KMS-11 (cell line): Measurements from ENCODE around the gene RTN4R.

Source experiments
- H2AFZ ChIP-seq: fragments of 200-600 bp; sonication (generic); 2 replicates; pipeline ENCODE4 v1.6.1; 2016; ENCODE audit warnings: antibody characterized with exemption, mixed run types, low read depth
- H3K27ac ChIP-seq: fragments of 200-600 bp; sonication (generic); 2 replicates; pipeline ENCODE4 v1.6.1; 2016; ENCODE audit warnings: mild to moderate bottlenecking, mixed run types
- H3K27me3 ChIP-seq: fragments of 200-600 bp; sonication (generic); 2 replicates; pipeline ENCODE4 v1.6.1; 2017; ENCODE audit warnings: mild to moderate bottlenecking, low read depth, mixed run types, moderate library complexity; ENCODE audit not compliant: insufficient read depth
- H3K36me3 ChIP-seq: fragments of 200-600 bp; sonication (generic); 2 replicates; pipeline ENCODE4 v1.6.1; 2017; ENCODE audit warnings: mild to moderate bottlenecking, mixed run types; ENCODE audit not compliant: insufficient read depth
- H3K4me1 ChIP-seq: fragments of 200-600 bp; sonication (generic); 2 replicates; pipeline ENCODE4 v1.6.1; 2016; ENCODE audit warnings: mild to moderate bottlenecking, low read depth, mixed run types; ENCODE audit not compliant: poor library complexity, severe bottlenecking
- H3K4me2 ChIP-seq: fragments of 200-600 bp; sonication (generic); 2 replicates; pipeline ENCODE4 v1.7.0; 2016; ENCODE audit warnings: mild to moderate bottlenecking, mixed run types
- H3K4me3 ChIP-seq: fragments of 200-600 bp; sonication (generic); IDR thresholded peaks from 2 replicates; pipeline ENCODE4 v1.6.1; 2017; ENCODE audit warnings: low read depth, low read length, mixed read lengths; ENCODE audit not compliant: insufficient read depth
- H3K79me2 ChIP-seq: fragments of 200-600 bp; sonication (generic); 2 replicates; pipeline ENCODE4 v1.6.1; 2016; ENCODE audit warnings: low read depth, mixed run types; ENCODE audit not compliant: insufficient read depth
- H3K9ac ChIP-seq: fragments of 200-600 bp; sonication (generic); 2 replicates; pipeline ENCODE4 v1.6.1; 2016; ENCODE audit warnings: mild to moderate bottlenecking, mixed run types
- H4K20me1 ChIP-seq: fragments of 200-600 bp; sonication (generic); 2 replicates; pipeline ENCODE4 v1.6.1; 2016; ENCODE audit warnings: mild to moderate bottlenecking, mixed run types; ENCODE audit not compliant: insufficient read depth
- TF ChIP-seq, protein P1 (sequence below): fragments of 200-600 bp; sonication (generic); conservative IDR thresholded peaks from 2 replicates; pipeline ENCODE4 v1.6.1; 2017; ENCODE audit warnings: low read depth, mild to moderate bottlenecking, antibody characterized with exemption, low read length, moderate library complexity, mixed read lengths

RTN4R gene

DNA sequence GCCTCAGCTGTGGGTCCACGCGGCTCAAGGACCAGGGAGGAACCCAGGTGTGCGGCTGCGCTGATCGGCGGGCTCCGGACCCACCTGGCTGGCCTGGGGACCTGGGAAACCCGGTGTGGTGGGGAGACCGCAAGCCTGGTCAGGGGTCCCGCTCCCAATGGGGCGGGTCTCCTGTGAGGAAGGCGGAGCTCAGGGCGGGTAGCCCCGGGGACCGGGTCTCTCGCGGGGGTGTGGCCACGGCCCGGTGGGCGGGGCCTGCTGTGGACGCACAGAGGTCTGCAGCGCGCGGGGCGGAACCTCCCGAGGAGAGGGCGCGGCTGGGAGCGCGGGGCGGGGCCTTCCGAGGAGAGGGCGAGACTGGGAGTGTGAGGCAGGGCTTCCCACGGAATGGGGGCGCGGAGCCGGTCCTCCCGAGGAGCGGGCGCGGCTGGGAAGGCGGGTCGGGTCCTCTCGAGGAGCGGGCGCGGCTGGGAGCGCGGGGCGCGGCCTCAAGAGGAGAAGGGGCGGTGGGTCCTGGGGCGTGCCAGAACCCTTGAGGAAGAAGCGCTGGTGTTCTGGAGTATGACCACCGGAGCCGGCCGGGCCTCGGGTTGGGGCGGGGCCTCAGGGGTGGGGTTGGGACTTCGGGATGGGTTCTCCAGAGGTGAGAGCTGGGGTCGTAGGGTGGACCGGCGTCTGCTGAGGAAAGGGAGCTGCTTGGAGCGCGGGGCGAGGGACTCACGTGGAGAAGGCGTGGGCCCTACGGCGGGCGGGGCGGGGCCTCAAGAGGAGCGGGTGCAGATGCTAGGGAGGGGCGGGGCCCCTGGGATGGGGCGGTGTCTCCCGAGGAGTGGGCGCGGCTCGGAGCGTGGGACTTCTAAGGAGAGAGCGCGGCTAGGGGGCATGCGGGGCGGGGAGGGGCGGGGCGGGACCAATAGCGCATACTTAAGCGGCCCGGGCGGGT, 31.0 kb upstream of the RTN4R start:
- no peaks in the 10 kb centered on the region for H3K36me3 ChIP-seq
- no peak overlapping the region for H3K27ac ChIP-seq
- no peak overlapping the region for H3K4me3 ChIP-seq
- H3K4me2 ChIP-seq = peak overlapping the region; percentile 62
- TF ChIP-seq, protein P1, sequence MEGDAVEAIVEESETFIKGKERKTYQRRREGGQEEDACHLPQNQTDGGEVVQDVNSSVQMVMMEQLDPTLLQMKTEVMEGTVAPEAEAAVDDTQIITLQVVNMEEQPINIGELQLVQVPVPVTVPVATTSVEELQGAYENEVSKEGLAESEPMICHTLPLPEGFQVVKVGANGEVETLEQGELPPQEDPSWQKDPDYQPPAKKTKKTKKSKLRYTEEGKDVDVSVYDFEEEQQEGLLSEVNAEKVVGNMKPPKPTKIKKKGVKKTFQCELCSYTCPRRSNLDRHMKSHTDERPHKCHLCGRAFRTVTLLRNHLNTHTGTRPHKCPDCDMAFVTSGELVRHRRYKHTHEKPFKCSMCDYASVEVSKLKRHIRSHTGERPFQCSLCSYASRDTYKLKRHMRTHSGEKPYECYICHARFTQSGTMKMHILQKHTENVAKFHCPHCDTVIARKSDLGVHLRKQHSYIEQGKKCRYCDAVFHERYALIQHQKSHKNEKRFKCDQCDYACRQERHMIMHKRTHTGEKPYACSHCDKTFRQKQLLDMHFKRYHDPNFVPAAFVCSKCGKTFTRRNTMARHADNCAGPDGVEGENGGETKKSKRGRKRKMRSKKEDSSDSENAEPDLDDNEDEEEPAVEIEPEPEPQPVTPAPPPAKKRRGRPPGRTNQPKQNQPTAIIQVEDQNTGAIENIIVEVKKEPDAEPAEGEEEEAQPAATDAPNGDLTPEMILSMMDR = no peak
- H4K20me1 ChIP-seq = no peaks in the 10 kb centered on the region
- H3K4me1 ChIP-seq = no peaks in the 10 kb centered on the region
- peak overlapping the region; percentile 14; the same call in 1 of the 2 replicates for H3K9ac ChIP-seq
- peaks cover 19% of the 10 kb centered on the region; the same call in 1 of the 2 replicates for H3K27me3 ChIP-seq
- H3K79me2 ChIP-seq = no peaks in the 10 kb centered on the region
- peak overlapping the region; percentile 80 for H2AFZ ChIP-seq

DNA sequence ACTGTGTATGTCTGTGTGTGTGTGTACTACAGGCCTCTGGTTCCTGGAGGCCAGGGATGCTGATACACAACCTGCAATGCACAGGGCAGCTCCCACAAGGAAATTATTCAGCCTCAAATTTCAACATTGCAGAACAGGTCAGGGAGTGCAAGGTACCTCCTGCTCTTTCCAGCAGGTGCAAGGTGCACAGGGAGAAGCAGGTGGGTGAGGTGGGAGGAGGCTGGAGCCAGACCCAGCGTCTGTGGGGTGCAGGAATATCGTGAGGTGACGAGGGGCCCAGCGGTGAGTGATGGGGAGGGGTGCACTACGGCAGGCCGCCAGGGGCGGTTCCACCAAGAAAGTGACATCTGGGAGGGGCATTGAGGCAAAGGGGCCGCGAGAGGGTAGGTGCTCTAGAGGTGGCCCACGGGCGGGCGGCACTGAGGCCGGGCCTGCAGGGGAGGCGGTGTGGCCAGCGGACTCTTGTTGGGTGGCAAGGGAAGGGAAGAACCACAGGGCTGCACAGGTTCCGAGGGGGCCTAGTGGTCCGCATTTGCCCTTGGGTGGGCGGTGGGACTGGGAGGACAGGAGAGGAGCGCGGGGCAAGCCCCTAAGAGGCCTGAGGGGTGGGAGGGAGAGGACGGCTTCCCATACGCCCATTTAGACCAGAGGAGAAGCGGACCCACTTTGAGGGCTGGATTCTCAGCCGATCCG, 30.1 kb upstream of the RTN4R start:
- Histone ChIP-seq H3K79me2 (no peaks in the 10 kb centered on the region), H3K27ac (no peak overlapping the region), H4K20me1 (no peaks in the 10 kb centered on the region), H3K9ac (no peak overlapping the region), H3K4me3 (no peak overlapping the region), H2AFZ (peak overlapping the region; percentile 80), H3K27me3 (peaks cover 24% of the 10 kb centered on the region; the same call in 1 of the 2 replicates), H3K36me3 (no peaks in the 10 kb centered on the region), H3K4me1 (no peaks in the 10 kb centered on the region), H3K4me2 (peak overlapping the region; percentile 62; the same call in 1 of the 2 replicates)
- TF ChIP-seq, protein P1 = no peak

DNA sequence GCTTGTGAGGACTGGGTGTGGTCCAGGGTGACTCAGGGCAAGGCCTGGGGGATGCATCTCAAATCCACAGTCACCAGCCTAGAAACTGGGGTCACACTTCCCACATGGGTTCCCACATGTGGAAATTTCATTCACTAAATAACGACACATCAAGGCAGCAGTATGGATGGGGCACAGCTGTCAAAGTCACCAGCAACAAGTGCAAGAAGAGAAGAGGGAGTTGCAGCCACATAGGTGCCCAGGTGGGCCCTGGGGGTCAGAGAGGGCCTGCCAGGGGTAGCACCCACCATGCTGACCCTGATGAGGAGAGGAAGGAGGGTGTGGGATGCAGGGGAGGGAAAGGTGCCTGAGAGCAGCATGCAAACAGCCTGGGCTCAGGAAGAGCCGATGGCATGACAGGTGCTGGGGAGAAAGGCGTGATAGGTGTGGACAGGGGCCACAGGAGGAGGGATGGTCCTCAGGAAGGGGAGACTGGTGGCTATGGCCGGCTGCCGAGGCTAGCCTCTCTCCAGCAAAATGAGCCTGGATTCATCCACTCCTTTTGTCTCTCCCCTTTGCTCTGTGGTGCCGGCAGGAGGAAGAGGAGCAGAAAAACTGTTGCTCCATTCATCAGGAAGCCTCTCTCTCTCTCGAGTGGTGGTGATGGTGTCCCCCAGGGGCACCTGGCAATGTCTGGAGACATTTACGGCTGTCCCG, 29.4 kb upstream of the RTN4R start:
- Histone ChIP-seq H3K4me3 (no peak overlapping the region), H3K27me3 (peaks cover 25% of the 10 kb centered on the region; the same call in 1 of the 2 replicates), H3K36me3 (no peaks in the 10 kb centered on the region), H2AFZ (no peak overlapping the region), H4K20me1 (no peaks in the 10 kb centered on the region), H3K27ac (no peak overlapping the region), H3K79me2 (no peaks in the 10 kb centered on the region), H3K4me2 (no peak overlapping the region), H3K9ac (no peak overlapping the region), H3K4me1 (no peaks in the 10 kb centered on the region)
- TF ChIP-seq, protein P1 = no peak

DNA sequence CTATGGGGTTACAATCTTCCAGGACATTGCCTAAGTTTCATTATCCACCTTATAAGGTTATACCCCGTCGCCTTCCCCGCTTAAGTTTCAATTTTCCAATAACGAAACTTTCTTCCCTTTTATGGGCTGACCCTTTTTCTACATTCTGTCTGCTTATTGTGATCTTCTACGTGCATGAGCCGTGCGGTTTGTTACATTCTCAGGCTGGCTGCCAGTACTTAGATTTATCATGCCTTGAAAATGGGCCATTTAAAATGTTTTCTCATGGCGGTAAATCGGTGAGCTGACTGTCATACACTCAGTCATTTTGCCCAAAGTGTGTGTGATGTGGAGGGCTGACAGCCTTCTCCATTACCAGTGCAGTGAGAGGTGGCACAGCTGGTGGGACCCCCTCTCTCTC, 28.5 kb upstream of the RTN4R start:
- Histone ChIP-seq H3K27ac (no peak overlapping the region), H2AFZ (no peak overlapping the region), H3K4me2 (no peak overlapping the region), H3K79me2 (no peaks in the 10 kb centered on the region), H3K36me3 (no peaks in the 10 kb centered on the region), H3K9ac (no peak overlapping the region), H3K4me3 (no peak overlapping the region), H4K20me1 (no peaks in the 10 kb centered on the region), H3K27me3 (peaks cover 32% of the 10 kb centered on the region), H3K4me1 (no peaks in the 10 kb centered on the region)
- TF ChIP-seq, protein P1 = no peak
